Muscle layer of colon (tissue), 2 donors: ENCODE data around the gene ASAH2B.

Experiments
- H3K27ac ChIP-seq: one replicate; pipeline ENCODE4 v1.7.0; 2013; ENCODE audit warnings: low read depth, mild to moderate bottlenecking, low read length, moderate library complexity
- H3K27me3 ChIP-seq, 2 donors: one replicate each; pipeline ENCODE4 v1.7.0; 2013; ENCODE audit warnings: low read length in 2 of 2, mild to moderate bottlenecking in 2 of 2; ENCODE audit not compliant: insufficient read depth in 2 of 2, control insufficient read depth in 1 of 2
- H3K36me3 ChIP-seq: one replicate; pipeline ENCODE4 v1.7.0; 2013; ENCODE audit warnings: mild to moderate bottlenecking, low read length; ENCODE audit not compliant: insufficient read depth
- H3K4me1 ChIP-seq: one replicate; pipeline ENCODE4 v1.7.0; 2013; ENCODE audit warnings: mild to moderate bottlenecking, low read length; ENCODE audit not compliant: insufficient read depth
- H3K4me3 ChIP-seq, 2 donors: one replicate each; pipeline ENCODE4 v1.7.0; 2013; ENCODE audit warnings: low read length in 2 of 2, low read depth in 1 of 2, mild to moderate bottlenecking in 1 of 2, moderate library complexity in 1 of 2
- H3K9ac ChIP-seq: one replicate; pipeline ENCODE4 v1.7.0; 2013; ENCODE audit warnings: low read length
- H3K9me3 ChIP-seq: one replicate; pipeline ENCODE4 v1.7.0; 2013; ENCODE audit warnings: mild to moderate bottlenecking, low read length
- donor health status: abdominal sarcoma.
- donor health status: Adenocarcinoma of cecum.

The ASAH2B gene

DNA sequence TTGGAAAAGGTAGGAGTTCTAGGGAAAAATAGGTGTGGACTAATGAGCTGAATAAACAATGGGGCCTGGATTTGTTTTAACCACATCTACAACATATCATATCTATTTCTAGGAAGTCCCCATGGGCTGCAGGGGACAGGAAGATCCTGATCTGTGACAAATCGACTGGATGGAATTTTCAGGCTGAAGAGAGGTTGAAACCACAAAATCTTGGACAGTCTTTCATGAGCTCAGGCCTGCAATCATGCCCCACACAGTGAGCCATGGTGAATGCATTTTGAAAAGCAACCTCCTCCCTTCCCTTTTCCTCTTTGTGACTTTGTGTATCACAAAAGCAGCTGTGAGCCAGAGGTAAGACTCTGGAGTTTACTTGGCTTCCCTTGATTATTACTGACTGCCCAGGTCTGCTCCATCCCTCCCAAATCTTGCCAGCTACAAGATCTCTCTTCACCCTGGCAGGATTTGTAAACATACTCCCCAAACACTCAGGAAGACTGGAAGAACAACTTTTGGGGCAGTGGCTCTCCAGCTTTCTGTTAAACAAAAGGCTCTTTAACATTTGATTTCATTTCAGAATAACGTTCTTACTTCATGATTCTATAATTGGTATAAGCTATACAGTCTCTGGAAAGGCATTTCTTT, 66.4 kb downstream of the ASAH2B start:
- H3K4me3 ChIP-seq, result no peak overlapping the region
- no peaks in the 10 kb centered on the region for H3K36me3 ChIP-seq
- no peaks in the 10 kb centered on the region for H3K9me3 ChIP-seq
- H3K27me3 ChIP-seq, result no peaks in the 10 kb centered on the region
- no peak overlapping the region for H3K27ac ChIP-seq
- H3K4me1 ChIP-seq, result no peaks in the 10 kb centered on the region
- no peak overlapping the region for H3K9ac ChIP-seq

DNA sequence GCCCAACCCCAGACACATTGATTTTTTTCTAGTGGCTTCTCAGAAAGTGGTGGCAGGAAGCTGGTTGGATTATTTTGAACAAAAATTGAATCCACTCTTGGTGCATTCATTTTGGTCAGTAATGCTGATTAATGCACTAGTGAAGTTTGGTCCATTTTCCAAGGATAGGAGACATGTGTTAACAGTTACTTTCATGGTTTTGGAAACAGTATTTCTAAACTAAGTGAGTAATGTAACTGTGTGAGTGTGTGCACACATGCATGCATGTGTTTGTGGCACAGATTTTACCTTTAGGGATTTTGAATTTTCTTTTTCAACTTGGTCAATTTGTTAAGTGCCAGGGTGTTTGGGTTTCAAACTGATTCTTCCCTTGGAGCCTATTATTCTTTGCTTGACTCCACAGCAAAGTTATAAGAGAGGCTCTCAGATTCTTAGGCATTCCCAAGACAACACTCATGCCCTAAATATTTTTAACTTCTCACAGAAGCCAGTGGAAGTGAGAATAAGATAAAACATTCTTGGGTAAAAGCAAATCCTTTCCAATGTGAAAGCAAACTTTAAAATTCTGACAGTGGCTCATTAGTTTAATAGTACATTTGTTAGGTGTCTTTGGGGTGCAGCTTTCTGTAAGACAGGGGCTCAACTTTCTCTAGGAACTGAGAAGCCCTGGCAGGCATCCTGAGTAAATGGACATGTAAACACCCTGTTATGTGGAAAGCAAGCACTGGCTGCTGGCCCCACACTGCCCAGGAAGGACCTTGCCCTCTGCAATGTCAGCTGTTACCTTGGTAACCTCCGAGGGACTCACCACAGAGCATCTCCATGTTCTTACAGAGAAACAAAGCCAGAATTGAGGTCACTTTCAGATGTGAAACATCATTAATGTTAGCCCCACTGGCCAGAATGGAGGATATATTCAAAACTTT, 68.4 kb downstream of the ASAH2B start:
- H3K36me3 ChIP-seq, result no peaks in the 10 kb centered on the region
- no peaks in the 10 kb centered on the region for H3K4me1 ChIP-seq
- no peak overlapping the region for H3K4me3 ChIP-seq
- no peak overlapping the region for H3K27ac ChIP-seq
- no peaks in the 10 kb centered on the region for H3K9me3 ChIP-seq
- H3K9ac ChIP-seq, result no peak overlapping the region
- no peaks in the 10 kb centered on the region for H3K27me3 ChIP-seq
